ENCODE results near the gene SIK3. TPM values are rescaled to one million over a fixed set of nuclear protein-coding genes. Genes with fewer than 3 reads are reported as not detected.
A peak's percentile ranks its signal among the peaks of the same experiment; 100 is the strongest.

The SIK3 gene
- total RNA-seq, 1 experiment from 2014 or later, result 31.4 TPM

GRCh38 chr11:116989184-116989583, 109.0 kb downstream of the SIK3 start:
- H3K23me2 ChIP-seq (ENCODE audit: insufficient read length, low read depth, low read length, poor library complexity, severe bottlenecking), result no peaks in the 10 kb centered on the region
- DNase-seq, result no peak
- H3K9me3 ChIP-seq (ENCODE audit: control insufficient read depth, low read depth, low read length), result no peaks in the 10 kb centered on the region
- H4K91ac ChIP-seq (ENCODE audit: insufficient read length, low read depth, low read length), result no peak overlapping the region
- Mint-ChIP-seq H3K4me1 (peaks cover 54 to 56% of the 10 kb centered on the region in 2 experiments), H3K9me3 (no peaks in the 10 kb centered on the region), H3K27ac (peak overlapping the region in 1 of 3 experiments; percentile 72; a peak in 1 of 7 replicates), H3K27me3 (ENCODE audit: low read depth) (no peaks in the 10 kb centered on the region), H3K36me3 (ENCODE audit: insufficient read depth in 1 of 3, low read depth in 3 of 3) (no peaks in the 10 kb centered on the region), H3K4me3 (no peak overlapping the region)
- H2BK120ac ChIP-seq (ENCODE audit: low read depth, low read length, poor library complexity, severe bottlenecking), result no peak overlapping the region
- peaks cover 9% of the 10 kb centered on the region for H3K4me1 ChIP-seq (ENCODE audit: insufficient read depth, low read length)
- H3K27ac ChIP-seq (ENCODE audit: insufficient read length, low read depth, low read length), result no peak overlapping the region
- H3K27me3 ChIP-seq (ENCODE audit: insufficient read depth, low read length), result no peaks in the 10 kb centered on the region
- no peak overlapping the region for H2AFZ ChIP-seq (ENCODE audit: low read length)
- H4K20me1 ChIP-seq (ENCODE audit: control insufficient read depth, insufficient read depth, insufficient read length), result no peaks in the 10 kb centered on the region
- no peak overlapping the region for H3K9ac ChIP-seq (ENCODE audit: extremely low read depth, insufficient read length, low read length)
- no peak overlapping the region for H3T11ph ChIP-seq (ENCODE audit: low read length)
- H2BK12ac ChIP-seq (ENCODE audit: insufficient read length, low read depth, low read length), result no peak overlapping the region
- TF ChIP-seq, protein P1, sequence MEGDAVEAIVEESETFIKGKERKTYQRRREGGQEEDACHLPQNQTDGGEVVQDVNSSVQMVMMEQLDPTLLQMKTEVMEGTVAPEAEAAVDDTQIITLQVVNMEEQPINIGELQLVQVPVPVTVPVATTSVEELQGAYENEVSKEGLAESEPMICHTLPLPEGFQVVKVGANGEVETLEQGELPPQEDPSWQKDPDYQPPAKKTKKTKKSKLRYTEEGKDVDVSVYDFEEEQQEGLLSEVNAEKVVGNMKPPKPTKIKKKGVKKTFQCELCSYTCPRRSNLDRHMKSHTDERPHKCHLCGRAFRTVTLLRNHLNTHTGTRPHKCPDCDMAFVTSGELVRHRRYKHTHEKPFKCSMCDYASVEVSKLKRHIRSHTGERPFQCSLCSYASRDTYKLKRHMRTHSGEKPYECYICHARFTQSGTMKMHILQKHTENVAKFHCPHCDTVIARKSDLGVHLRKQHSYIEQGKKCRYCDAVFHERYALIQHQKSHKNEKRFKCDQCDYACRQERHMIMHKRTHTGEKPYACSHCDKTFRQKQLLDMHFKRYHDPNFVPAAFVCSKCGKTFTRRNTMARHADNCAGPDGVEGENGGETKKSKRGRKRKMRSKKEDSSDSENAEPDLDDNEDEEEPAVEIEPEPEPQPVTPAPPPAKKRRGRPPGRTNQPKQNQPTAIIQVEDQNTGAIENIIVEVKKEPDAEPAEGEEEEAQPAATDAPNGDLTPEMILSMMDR (conservative IDR thresholded peaks at IDR 0.05), result no peak
- no peak overlapping the region for H4K8ac ChIP-seq (replicated peaks; ENCODE audit: insufficient read length, low read depth, low read length)
- H2BK20ac ChIP-seq (ENCODE audit: low read depth, low read length, poor library complexity, severe bottlenecking), result no peak overlapping the region
- no peak overlapping the region for H2BK15ac ChIP-seq (ENCODE audit: low read depth, low read length)
- WGBS (ENCODE audit: extremely low coverage, insufficient read length, low lambda C conversion rate), result no CpG with 5 or more reads among the region's 4 CpGs
- H3K56ac ChIP-seq (ENCODE audit: insufficient read length, low read depth, low read length), result no peak overlapping the region
- no peak overlapping the region for H3K18ac ChIP-seq (ENCODE audit: insufficient read length, low read depth, low read length)
- H4K5ac ChIP-seq (ENCODE audit: insufficient read length, low read depth, low read length), result no peak overlapping the region
- H3K4me2 ChIP-seq (ENCODE audit: insufficient read depth, insufficient read length, low read length), result no peak overlapping the region
- no peak overlapping the region for H2BK5ac ChIP-seq (ENCODE audit: insufficient read length, low read length)
- H3K14ac ChIP-seq (ENCODE audit: insufficient read depth, low read length), result no peak overlapping the region
- H3K4ac ChIP-seq (ENCODE audit: low read depth, low read length), result no peak overlapping the region
- H3K79me2 ChIP-seq (ENCODE audit: insufficient read depth, low read length), result peaks cover 4% of the 10 kb centered on the region; the same call in 1 of the 2 replicates
- no peak overlapping the region for H2AK5ac ChIP-seq (ENCODE audit: insufficient read length, low read length)
- no peaks in the 10 kb centered on the region for H3K79me1 ChIP-seq (ENCODE audit: insufficient read depth, low read depth, low read length, poor library complexity, severe bottlenecking)
- no peak overlapping the region for H3K23ac ChIP-seq (ENCODE audit: insufficient read length, low read depth, low read length)
